ENCODE data around the gene ACACB.

Gene ACACB

GRCh38 chr12:109253913-109254544 lies 137.6 kb downstream of the ACACB start:
- DNase-seq (ENCODE audit: low read depth in 2 of 2) = no peak

- DNase-seq (ENCODE audit: low read depth in 2 of 2) = no peak
These were observed 139.0 kb downstream of the ACACB start for GRCh38 chr12:109255377-109255776.

- DNase-seq (ENCODE audit: low read depth in 2 of 2) = no peak
These were observed 139.6 kb downstream of the ACACB start for GRCh38 chr12:109256011-109256410.

- DNase-seq (ENCODE audit: low read depth in 2 of 2) = no peak
These were observed 141.8 kb downstream of the ACACB start for GRCh38 chr12:109258201-109258600.

- DNase-seq (ENCODE audit: low read depth in 2 of 2) = no peak
These were observed 142.5 kb downstream of the ACACB start for GRCh38 chr12:109258607-109259544.

GRCh38 chr12:109259545-109259895 lies 143.1 kb downstream of the ACACB start:
- DNase-seq (ENCODE audit: low read depth in 2 of 2) = no peak

GRCh38 chr12:109261087-109261486 lies 144.7 kb downstream of the ACACB start:
- no peak for DNase-seq (ENCODE audit: low read depth in 2 of 2)

- no peak for DNase-seq (ENCODE audit: low read depth in 2 of 2)
These were observed 145.6 kb downstream of the ACACB start for GRCh38 chr12:109261939-109262338.

GRCh38 chr12:109263439-109263838 lies 147.1 kb downstream of the ACACB start:
- no peak for DNase-seq (ENCODE audit: low read depth in 2 of 2)

- peak; percentile 10 to 15 for DNase-seq (ENCODE audit: low read depth in 2 of 2)
These were observed 147.9 kb downstream of the ACACB start for GRCh38 chr12:109264095-109264942.

- DNase-seq (ENCODE audit: low read depth in 2 of 2) = no peak
These were observed 148.7 kb downstream of the ACACB start for GRCh38 chr12:109264943-109265650.

GRCh38 chr12:109266106-109266879 lies 149.9 kb downstream of the ACACB start:
- DNase-seq (ENCODE audit: low read depth in 2 of 2) = no peak

GRCh38 chr12:109267361-109267760 lies 151.0 kb downstream of the ACACB start:
- DNase-seq (ENCODE audit: low read depth in 2 of 2) = no peak

- DNase-seq (ENCODE audit: low read depth in 2 of 2) = no peak
These were observed 152.5 kb downstream of the ACACB start for GRCh38 chr12:109268896-109269295.

GRCh38 chr12:109269428-109269827 lies 153.0 kb downstream of the ACACB start:
- no peak for DNase-seq (ENCODE audit: low read depth in 2 of 2)

GRCh38 chr12:109270494-109270893 lies 154.1 kb downstream of the ACACB start:
- no peak for DNase-seq (ENCODE audit: low read depth in 2 of 2)

- DNase-seq (ENCODE audit: low read depth in 2 of 2) = no peak
These were observed 155.0 kb downstream of the ACACB start for GRCh38 chr12:109271418-109271817.

GRCh38 chr12:109273354-109273753 lies 157.0 kb downstream of the ACACB start:
- no peak for DNase-seq (ENCODE audit: low read depth in 2 of 2)

GRCh38 chr12:109274381-109274780 lies 158.0 kb downstream of the ACACB start:
- no peak for DNase-seq (ENCODE audit: low read depth in 2 of 2)

- DNase-seq (ENCODE audit: low read depth in 2 of 2) = no peak
These were observed 158.8 kb downstream of the ACACB start for GRCh38 chr12:109275173-109275572.

- DNase-seq (ENCODE audit: low read depth in 2 of 2) = no peak
These were observed 159.8 kb downstream of the ACACB start for GRCh38 chr12:109276160-109276559.

All from fibroblast of skin of left quadriceps (primary cell).